GM10266 (cell line): Measurements from ENCODE around the gene ZNF385D.

Source experiments
- DNase-seq: peaks from one replicate; pipeline ENCODE4 v3.0.0; 2012; ENCODE audit errors: extremely low spot score
- CTCF ChIP-seq: IDR thresholded peaks from 2 replicates; pipeline ENCODE4 v1.5.1; 2012; ENCODE audit warnings: mild to moderate bottlenecking, low read depth; ENCODE audit not compliant: control insufficient read depth, insufficient read depth; ENCODE audit errors: missing control alignments

Gene ZNF385D

DNA sequence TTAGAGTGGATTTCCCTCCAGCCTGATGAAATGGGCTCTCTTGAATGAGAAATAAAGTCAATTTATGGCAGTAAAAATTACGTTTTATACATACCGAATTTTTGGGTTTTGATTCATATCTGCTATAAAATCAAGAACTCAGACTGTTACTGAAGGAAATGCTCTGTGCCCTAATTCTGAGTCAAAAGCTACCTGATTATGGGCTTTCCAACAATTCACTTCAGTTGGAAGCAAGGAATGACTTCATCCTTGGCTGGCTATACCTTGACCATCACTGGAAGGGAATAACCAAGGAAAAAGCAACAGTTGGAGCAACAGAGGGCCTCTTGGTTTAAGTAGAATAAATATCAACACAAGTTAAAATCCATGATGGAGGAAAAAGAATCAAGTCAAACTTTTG, 88.6 kb downstream of the ZNF385D start:
- no peak for TF ChIP-seq CTCF
- DNase-seq: no peak

DNA sequence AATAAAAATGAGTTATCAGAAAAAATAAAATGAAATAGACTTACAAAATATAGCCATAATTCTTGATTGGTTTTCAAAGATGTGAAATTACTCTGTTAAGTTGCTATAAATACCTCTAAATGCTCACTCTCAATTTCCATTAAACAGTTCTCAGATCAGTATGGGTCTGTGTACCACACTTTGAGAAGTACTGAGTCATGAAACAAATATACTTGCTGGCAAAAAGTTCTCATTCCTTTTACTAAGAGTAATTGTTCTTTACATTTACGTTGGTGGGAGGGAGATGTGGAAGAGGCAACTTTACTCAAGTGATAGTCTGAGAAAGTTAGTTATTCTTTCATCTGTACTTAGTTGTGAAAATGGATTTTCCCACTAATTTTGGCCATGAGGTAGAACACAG, 96.3 kb downstream of the ZNF385D start:
- no peak for TF ChIP-seq CTCF
- DNase-seq: no peak

GRCh38 chr3:21654241-21654640, 96.8 kb downstream of the ZNF385D start:
- no peak for TF ChIP-seq CTCF
- DNase-seq: no peak

- no peak for DNase-seq
- no peak for TF ChIP-seq CTCF
These were observed 101.5 kb downstream of the ZNF385D start for GRCh38 chr3:21649519-21649918.

GRCh38 chr3:21647961-21648360, 103.0 kb downstream of the ZNF385D start:
- TF ChIP-seq CTCF: no peak
- no peak for DNase-seq

DNA sequence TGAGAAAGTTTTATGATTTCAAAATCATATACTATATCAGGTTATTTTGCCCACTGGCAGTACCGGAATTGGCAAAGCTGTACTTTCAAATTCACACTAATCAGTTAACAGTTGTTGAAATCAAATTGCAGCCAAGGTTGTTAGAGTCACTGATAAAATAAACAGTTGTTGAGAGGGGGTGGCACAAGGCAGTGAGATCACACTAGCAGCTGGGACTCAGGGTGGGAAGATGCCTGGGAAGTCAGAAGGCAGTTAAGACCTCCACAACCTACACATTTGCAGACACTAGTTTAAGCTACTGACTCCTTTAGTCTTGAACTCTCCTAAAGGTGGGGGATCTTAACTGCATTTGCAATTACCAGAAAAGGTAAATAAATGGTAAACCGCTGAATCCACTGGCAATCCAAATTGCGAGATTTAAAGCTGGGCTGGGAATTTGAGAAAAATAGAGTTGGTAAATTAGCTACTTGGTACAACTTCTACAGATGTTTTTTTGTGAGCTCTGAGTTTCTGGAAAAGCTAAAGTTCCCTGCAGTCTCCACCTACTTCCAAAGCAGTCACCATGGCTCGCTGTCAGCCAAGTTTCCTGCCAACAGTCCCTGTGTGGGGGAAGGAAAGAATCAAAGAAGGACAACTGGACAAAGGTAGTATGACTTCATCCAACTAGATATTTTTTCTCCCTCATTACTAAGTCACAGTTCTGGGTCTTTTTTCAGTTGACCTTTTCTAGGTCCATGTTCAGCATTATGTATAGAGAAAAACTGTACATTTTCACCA, 105.7 kb downstream of the ZNF385D start:
- no peak for TF ChIP-seq CTCF
- DNase-seq: no peak

DNA sequence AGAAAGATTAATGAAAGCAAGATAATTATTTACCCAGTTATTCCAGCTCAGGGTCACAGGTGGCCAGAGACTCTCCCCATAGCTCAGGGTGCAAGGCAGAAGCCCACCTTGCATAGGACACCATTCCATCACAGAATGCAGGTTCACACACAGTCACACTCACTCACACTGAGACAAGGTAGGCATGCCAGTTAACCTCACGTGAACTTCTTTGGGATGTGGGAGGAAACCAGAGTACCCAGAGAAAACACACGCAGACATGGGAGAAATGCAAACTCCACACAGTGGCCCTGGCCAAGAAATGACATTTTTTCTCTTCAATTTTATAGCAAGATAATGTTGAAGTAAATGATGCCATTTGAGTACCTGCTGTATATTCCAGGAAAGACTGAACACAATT, 106.7 kb downstream of the ZNF385D start:
- no peak for DNase-seq
- TF ChIP-seq CTCF: no peak
